Cardiac ventricle fibroblast (primary cell): ENCODE measurements around the gene MRPS2. TPM values are rescaled to one million over a fixed set of nuclear protein-coding genes. Genes with fewer than 3 reads are reported as not detected.

Experiments used
- total RNA-seq: library from RNA; depleted of rRNA; stranded (reverse); fragments of >200 nt; gene quantifications from 2 replicates; pipeline ENCODE4 v1.2.3, GENCODE V29; 2015

The MRPS2 gene
- 26.4 and 34.6 TPM in 2 replicates for total RNA-seq

GRCh38 chr9:135500525-135501260, at the start of gene MRPS2:
MRPS2 (plus strand) TSS chr9:135500682; CDS start chr9:135500711, 29 bp downstream.

GRCh38 chr9:135479469-135480052, 20.9 kb upstream of the MRPS2 start, which contains the start of gene PPP1R26:
PPP1R26 (plus strand) TSS chr9:135479782; CDS start chr9:135484511, 4,729 bp downstream.

GRCh38 chr9:135520916-135521607, 20.6 kb downstream of the MRPS2 start, which contains the start of gene LCN1:
LCN1 (plus strand) TSS chr9:135521440; CDS start chr9:135521498, 58 bp downstream.

GRCh38 chr9:135545646-135546176, 45.2 kb downstream of the MRPS2 start, which contains the start of gene OBP2A:
OBP2A (plus strand) TSS chr9:135546126; CDS start chr9:135546181, 55 bp downstream.

Other genes with a start within 250 kb of the MRPS2 start
- 4.6 and 7.9 TPM in 2 replicates for gene PPP1R26, start 20.9 kb upstream of the MRPS2 start, total RNA-seq
- gene LCN1, start 20.8 kb downstream of the MRPS2 start, total RNA-seq: not detected in 2 replicates
- gene OBP2A, start 45.4 kb downstream of the MRPS2 start, total RNA-seq: not detected in 2 replicates
- gene PAEP, start 61.1 kb downstream of the MRPS2 start, total RNA-seq: not detected in 2 replicates
- gene GLT6D1, start 138.9 kb downstream of the MRPS2 start, total RNA-seq: not detected in 2 replicates
- gene LCN9, start 162.6 kb downstream of the MRPS2 start, total RNA-seq: not detected in 2 replicates
- gene SOHLH1, start 198.8 kb downstream of the MRPS2 start, total RNA-seq: not detected in 2 replicates
- not detected in 2 replicates for gene KCNT1, start 201.5 kb downstream of the MRPS2 start, total RNA-seq